K562 (cell line): ENCODE measurements around the gene PCP4L1. TPM values are rescaled to one million over a fixed set of nuclear protein-coding genes. Genes with fewer than 3 reads are reported as not detected.

Source experiments
- BCL6 ChIP-seq: fragments of 250-450 bp; sonication (Bioruptor Pico); IDR thresholded peaks from 2 replicates; pipeline ENCODE4 v1.4.0; 2020
- BDP1 ChIP-seq: IDR thresholded peaks from 3 replicates; pipeline ENCODE4 v1.6.1; 2011; ENCODE audit not compliant: insufficient read length, insufficient read depth
- ELK3 ChIP-seq: fragments of 450-650 bp; formaldehyde crosslinking; IDR thresholded peaks from 2 replicates; pipeline ENCODE4 v1.4.0; 2020; ENCODE audit warnings: mild to moderate bottlenecking
- ERF ChIP-seq: fragments of 450-650 bp; formaldehyde crosslinking; IDR thresholded peaks from 2 replicates; pipeline ENCODE4 v1.4.0; 2020; ENCODE audit warnings: mild to moderate bottlenecking, mixed read lengths
- ETV6 ChIP-seq, 3 experiments: fragments of 150-350 bp in 1 of 3; sonication (generic) in 1 of 3; formaldehyde crosslinking in 1 of 3; IDR thresholded peaks; 2 replicates each; pipeline versions ENCODE4 v1.6.1 to v1.8.0; 2014 to 2022; ENCODE audit warnings: borderline replicate concordance in 2 of 3, low read depth in 2 of 3, antibody characterized with exemption in 1 of 3, low read length in 1 of 3, mild to moderate bottlenecking in 1 of 3, missing genetic modification reagents in 1 of 3
- FOSL1 ChIP-seq: fragments of 200-800 bp; sonication (Bioruptor generic); conservative IDR thresholded peaks from 2 replicates; pipeline ENCODE4 v1.6.1; 2016; ENCODE audit warnings: missing genetic modification characterization, missing compliant biosample characterization
- FOXM1 ChIP-seq, 2 experiments: fragments of 450-650 bp in 1 of 2; sonication (generic) in 1 of 2; formaldehyde crosslinking in 1 of 2; IDR thresholded peaks; 2 replicates each; pipeline versions ENCODE4 v1.6.1 to v1.9.0; 2017 to 2022; ENCODE audit warnings: low read depth in 2 of 2, mild to moderate bottlenecking in 2 of 2, missing genetic modification reagents in 1 of 2, moderate library complexity in 1 of 2
- HDGF ChIP-seq: fragments of 450-650 bp; IDR thresholded peaks from 2 replicates; pipeline ENCODE4 v1.6.1; 2016
- KLF1 ChIP-seq: fragments of 450-650 bp; IDR thresholded peaks from 2 replicates; pipeline ENCODE4 v1.6.1; 2016; ENCODE audit warnings: missing genetic modification characterization, missing compliant biosample characterization
- MLX ChIP-seq, 2 experiments: fragments of 450-650 bp in 1 of 2; sonication (generic) in 1 of 2; formaldehyde crosslinking; conservative IDR thresholded peaks; 2 replicates each; pipeline versions ENCODE4 v1.4.0 to v1.8.1; 2020 to 2022; ENCODE audit warnings: mild to moderate bottlenecking in 1 of 2, missing genetic modification reagents in 1 of 2
- PHB ChIP-seq: fragments of 250-450 bp; sonication (Bioruptor Pico); IDR thresholded peaks from 2 replicates; pipeline ENCODE4 v1.5.0; 2021
- PTRF ChIP-seq: fragments of 450-650 bp; IDR thresholded peaks from 2 replicates; pipeline ENCODE4 v1.6.1; 2016; ENCODE audit warnings: mild to moderate bottlenecking, missing genetic modification characterization, missing compliant biosample characterization
- TCF15 ChIP-seq: fragments of 250-450 bp; sonication (Bioruptor Pico); IDR thresholded peaks from 2 replicates; pipeline ENCODE4 v1.8.0; 2022; ENCODE audit warnings: moderate library complexity, mild to moderate bottlenecking, inconsistent platforms
- TEAD2 ChIP-seq: fragments of 450-650 bp; IDR thresholded peaks from 2 replicates; pipeline ENCODE4 v1.6.1; 2016; ENCODE audit warnings: missing genetic modification characterization, control low read depth, missing compliant biosample characterization
- TEAD4 ChIP-seq, 2 experiments: sonication (generic) in 1 of 2; formaldehyde crosslinking in 1 of 2; IDR thresholded peaks; 2 replicates each; pipeline versions ENCODE4 v1.6.1 to v1.8.0; 2012 to 2022; ENCODE audit warnings: borderline replicate concordance in 1 of 2, inconsistent platforms in 1 of 2, low read length in 1 of 2, mild to moderate bottlenecking in 1 of 2, missing genetic modification reagents in 1 of 2
- TFAP4 ChIP-seq: sonication (generic); formaldehyde crosslinking; IDR thresholded peaks from 2 replicates; pipeline ENCODE4 v1.8.0; 2022; ENCODE audit warnings: missing genetic modification reagents, mild to moderate bottlenecking, moderate library complexity, borderline replicate concordance
- ZKSCAN3 ChIP-seq: fragments of 250-450 bp; sonication (Bioruptor Pico); IDR thresholded peaks from 2 replicates; pipeline ENCODE4 v1.4.0; 2020
- ZNF277 ChIP-seq: fragments of 250-450 bp; sonication (Bioruptor Pico); IDR thresholded peaks from 2 replicates; pipeline ENCODE4 v1.8.0; 2022; ENCODE audit warnings: inconsistent platforms, mild to moderate bottlenecking, moderate library complexity, borderline replicate concordance
- ZNF41 ChIP-seq: fragments of 250-450 bp; sonication (Bioruptor Pico); conservative IDR thresholded peaks from 2 replicates; pipeline ENCODE4 v1.4.0; 2020; ENCODE audit warnings: mild to moderate bottlenecking
- polyA plus RNA-seq, 8 experiments: library from polyadenylated mRNA; depleted of rRNA in 4 of 8; stranded (reverse) in 5 of 8; unstranded in 3 of 8; fragments of >200 nt; fragmentation: Nextera tagmentation in 2 of 8; fragmentation: Illumina TruSeq in 1 of 8; extraction: Ambion mirVana in 2 of 8; extraction: Trizol in 1 of 8; gene quantifications; 2 replicates each; pipeline versions ENCODE4 v1.2.1 to v1.2.3, GENCODE V29; 2011 to 2014; ENCODE audit warnings: inconsistent platforms in 1 of 8, missing spikeins in 1 of 8
- total RNA-seq, 7 experiments: library from RNA; depleted of rRNA in 6 of 7; stranded (reverse); fragments of >200 nt in 6 of 7; fragmentation: Illumina TruSeq in 2 of 7; extraction: Trizol in 2 of 7; gene quantifications; 2 replicates each; pipeline versions ENCODE4 v1.2.1 to v1.2.3, GENCODE V29; 2011 to 2021; ENCODE audit warnings: low replicate concordance in 1 of 7

The PCP4L1 gene
- total and polyA plus RNA-seq, 9 of the 15 experiments (the other 6 are each of a cell fraction or from before 2014, with no cell fraction given), result not detected

- TF ChIP-seq TCF15 (CRISPR knock-in tag), result no peak
- peak; percentile 38; the same call in 1 of the 2 replicates for TF ChIP-seq TEAD4 (IDR thresholded peaks at IDR 0.05; ENCODE audit: low read length)
- TF ChIP-seq TEAD4 (CRISPR knock-in tag; IDR thresholded peaks at IDR 0.05; ENCODE audit: borderline replicate concordance), result no peak
- no peak for TF ChIP-seq PHB (CRISPR knock-in tag)
- TF ChIP-seq ZNF41, result no peak
- TF ChIP-seq PTRF (tag), result no peak
- TF ChIP-seq ERF (CRISPR knock-in tag), result no peak
- peak; percentile 22; the same call in 1 of the 2 replicates for TF ChIP-seq TFAP4 (CRISPR knock-in tag)
- no peak for TF ChIP-seq MLX (CRISPR knock-in tag; conservative IDR thresholded peaks at IDR 0.05)
- no peak for TF ChIP-seq ETV6 (IDR thresholded peaks at IDR 0.05; ENCODE audit: borderline replicate concordance in 1 of 2, low read depth in 2 of 2, low read length in 1 of 2)
- no peak for TF ChIP-seq ETV6 (CRISPR knock-in tag; IDR thresholded peaks at IDR 0.05; ENCODE audit: borderline replicate concordance)
- TF ChIP-seq FOSL1, result no peak
- TF ChIP-seq ELK3, result no peak
- TF ChIP-seq ZNF277 (CRISPR knock-in tag), result no peak
- TF ChIP-seq HDGF, result no peak; the same call in 1 of the 2 replicates
- TF ChIP-seq TEAD2 (tag), result no peak
- TF ChIP-seq BDP1, result no peak
- no peak for TF ChIP-seq BCL6 (CRISPR knock-in tag)
- no peak for TF ChIP-seq ZKSCAN3 (CRISPR knock-in tag)
- TF ChIP-seq FOXM1 (IDR thresholded peaks at IDR 0.05; ENCODE audit: low read depth), result no peak
- no peak for TF ChIP-seq FOXM1 (CRISPR knock-in tag; IDR thresholded peaks at IDR 0.05; ENCODE audit: low read depth)
- TF ChIP-seq KLF1 (tag), result peak; percentile 62; the same call in 1 of the 2 replicates
Observed at GRCh38 chr1:161225534-161226319, 32.8 kb upstream of the PCP4L1 start, which contains the start of gene TOMM40L (continued).
